Body of pancreas (tissue), 4 donors: ENCODE data around the gene TNNT2. TPM values are rescaled to one million over a fixed set of nuclear protein-coding genes. Genes with fewer than 3 reads are reported as not detected.

ENCODE experiments used
- ATAC-seq: fragments of 150-250 bp; one replicate; pipeline ENCODE4 v1.9.1; 2016
- DNase-seq, 4 donors: peaks; one replicate each; pipeline ENCODE4 v3.0.0-alpha.2; 2019
- H3K27ac ChIP-seq, 4 donors: fragments of 200-600 bp; sonication (generic); 1 replicate in 3 of 4; 2 replicates in 1 of 4; pipeline versions ENCODE4 v1.5.1 to v1.6.1; 2016 to 2019; ENCODE audit warnings: mild to moderate bottlenecking in 1 of 4, mixed read lengths in 1 of 4, moderate library complexity in 1 of 4
- H3K27me3 ChIP-seq, 2 donors: fragments of 200-600 bp; sonication (generic); one replicate each; pipeline ENCODE4 v1.6.0; 2016; ENCODE audit warnings: mild to moderate bottlenecking in 1 of 2
- H3K36me3 ChIP-seq, 2 donors: fragments of 200-600 bp; sonication (generic); replicated peaks in 1 of 2; 2 replicates each; pipeline ENCODE4 v1.5.1; 2016; ENCODE audit warnings: low read depth in 2 of 2; ENCODE audit not compliant: insufficient read depth in 1 of 2
- H3K4me1 ChIP-seq: fragments of 200-600 bp; sonication (generic); one replicate; pipeline ENCODE4 v1.6.0; 2016
- H3K4me3 ChIP-seq, 2 donors: fragments of 200-600 bp; sonication (generic); 1 replicate in 1 of 2; 2 replicates in 1 of 2; pipeline ENCODE4 v1.5.1; 2016 to 2019
- H3K9me3 ChIP-seq, 3 donors: fragments of 200-600 bp; sonication (generic); 1 replicate in 2 of 3; 2 replicates in 1 of 3; pipeline ENCODE4 v1.5.1; 2016
- CTCF ChIP-seq, 7 experiments: fragments of 450-650 bp in 4 of 7; fragments of 200-600 bp in 3 of 7; sonication (generic) in 3 of 7; IDR thresholded peaks; one replicate each; pipeline ENCODE4 v1.5.1; 2016 to 2019; ENCODE audit warnings: antibody characterized with exemption in 7 of 7
- POLR2A ChIP-seq, 3 donors: fragments of 450-650 bp; IDR thresholded peaks; one replicate each; pipeline ENCODE4 v1.6.1; 2016; ENCODE audit warnings: antibody characterized with exemption in 3 of 3, mild to moderate bottlenecking in 2 of 3
- WGBS, 2 donors: methylation state at CpG; one replicate each; pipeline ENCODE4 v1.1.5; 2017; 5-methylcytosine and 5-hydroxymethylcytosine counted together
- intact Hi-C: fragments of 100-400 bp; cut with DNase I; formaldehyde crosslinking; loops from one replicate; pipeline ENCODE4 v1.15.1; 2023
- total RNA-seq, 2 donors: library from RNA; depleted of rRNA; stranded (reverse); fragments of >200 nt; gene quantifications; one replicate each; pipeline ENCODE4 v1.1.0, GENCODE V29; 2016

TNNT2 gene
- total RNA-seq, 2 donors from 2014 or later: 1.8 TPM; not detected in 1

- Histone ChIP-seq H3K4me3 (no peak overlapping the region), H3K36me3 (no peaks in the 10 kb centered on the region), H3K27me3 (no peaks in the 10 kb centered on the region), H3K9me3 (no peaks in the 10 kb centered on the region), H3K27ac (peak overlapping the region; percentile 93 to 98 (median 96)), H3K4me1 (peaks cover 69% of the 10 kb centered on the region)
- 53 to 55% methylated on average over 10 to 11 of the region's 11 CpGs for WGBS, 2 donors
- no peak for ATAC-seq
- DNase-seq: no peak
- TF ChIP-seq CTCF (IDR thresholded peaks at IDR 0.05) (no peak), POLR2A (IDR thresholded peaks at IDR 0.05) (no peak)
- intact Hi-C loops: no loop called here
Measured at GRCh38 chr1:201400212-201400851, 22.9 kb upstream of the TNNT2 start.

- H3K27ac ChIP-seq: peak overlapping the region; percentile 93 to 98 (median 96)
Measured at GRCh38 chr1:201399352-201400126, 22.1 kb upstream of the TNNT2 start.

GRCh38 chr1:201399018-201399351 is 21.5 kb upstream of the TNNT2 start, which contains the start of gene LAD1:
TSS of gene LAD1 (minus strand) at chr1:201399324. CDS start at chr1:201399306, 18 bp downstream.
- Histone ChIP-seq H3K36me3 (no peaks in the 10 kb centered on the region), H3K4me3 (peak within 1 kb of the TSS; percentile 45 to 61), H3K27me3 (no peaks in the 10 kb centered on the region), H3K9me3 (no peaks in the 10 kb centered on the region), H3K4me1 (peaks cover 69% of the 10 kb centered on the region), H3K27ac (peak within 1 kb of the TSS; percentile 93 to 98 (median 96))
- no peak for TF ChIP-seq CTCF (IDR thresholded peaks at IDR 0.05)
- no peak for TF ChIP-seq POLR2A (IDR thresholded peaks at IDR 0.05)
- 0 to 6% methylated on average over 3 to 19 of the region's 25 CpGs for WGBS, 2 donors
- intact Hi-C loops: no loop called here
- no peak for ATAC-seq
- DNase-seq: no peak

More at GRCh38 chr1:201399352-201400126, 22.1 kb upstream of the TNNT2 start:
- Histone ChIP-seq H3K27me3 (no peaks in the 10 kb centered on the region), H3K36me3 (no peaks in the 10 kb centered on the region), H3K4me3 (peak overlapping the region; percentile 45 to 61), H3K9me3 (no peaks in the 10 kb centered on the region), H3K4me1 (peaks cover 69% of the 10 kb centered on the region)
- ATAC-seq (peak; percentile 72), DNase-seq (peak; percentile 86 to 91 (median 90))
- intact Hi-C loops: no loop called here
- WGBS, 2 donors: 2 to 3% methylated on average over 10 to 61 of the region's 62 CpGs
- TF ChIP-seq CTCF (IDR thresholded peaks at IDR 0.05): peak in 1 of 7 experiments; percentile 25
- peak; percentile 89 to 92 (median 90) for TF ChIP-seq POLR2A (IDR thresholded peaks at IDR 0.05)

GRCh38 chr1:201397675-201398074 is 20.2 kb upstream of the TNNT2 start:
- H3K9me3 ChIP-seq: no peaks in the 10 kb centered on the region
- peaks cover 76% of the 10 kb centered on the region for H3K4me1 ChIP-seq
- H3K4me3 ChIP-seq: no peak overlapping the region
- intact Hi-C loops: no loop called here
- no peaks in the 10 kb centered on the region for H3K27me3 ChIP-seq
- H3K27ac ChIP-seq: peak overlapping the region; percentile 93 to 98 (median 96)
- WGBS, 2 donors: 18 to 25% methylated on average over 2 of the region's 2 CpGs
- DNase-seq: peak in 2 of 4 donors; percentile 43 to 55
- TF ChIP-seq CTCF (IDR thresholded peaks at IDR 0.05): no peak
- TF ChIP-seq POLR2A (IDR thresholded peaks at IDR 0.05): no peak
- no peaks in the 10 kb centered on the region for H3K36me3 ChIP-seq
- no peak for ATAC-seq
